Measurements from ENCODE around the gene DNAJB2.

DNA sequence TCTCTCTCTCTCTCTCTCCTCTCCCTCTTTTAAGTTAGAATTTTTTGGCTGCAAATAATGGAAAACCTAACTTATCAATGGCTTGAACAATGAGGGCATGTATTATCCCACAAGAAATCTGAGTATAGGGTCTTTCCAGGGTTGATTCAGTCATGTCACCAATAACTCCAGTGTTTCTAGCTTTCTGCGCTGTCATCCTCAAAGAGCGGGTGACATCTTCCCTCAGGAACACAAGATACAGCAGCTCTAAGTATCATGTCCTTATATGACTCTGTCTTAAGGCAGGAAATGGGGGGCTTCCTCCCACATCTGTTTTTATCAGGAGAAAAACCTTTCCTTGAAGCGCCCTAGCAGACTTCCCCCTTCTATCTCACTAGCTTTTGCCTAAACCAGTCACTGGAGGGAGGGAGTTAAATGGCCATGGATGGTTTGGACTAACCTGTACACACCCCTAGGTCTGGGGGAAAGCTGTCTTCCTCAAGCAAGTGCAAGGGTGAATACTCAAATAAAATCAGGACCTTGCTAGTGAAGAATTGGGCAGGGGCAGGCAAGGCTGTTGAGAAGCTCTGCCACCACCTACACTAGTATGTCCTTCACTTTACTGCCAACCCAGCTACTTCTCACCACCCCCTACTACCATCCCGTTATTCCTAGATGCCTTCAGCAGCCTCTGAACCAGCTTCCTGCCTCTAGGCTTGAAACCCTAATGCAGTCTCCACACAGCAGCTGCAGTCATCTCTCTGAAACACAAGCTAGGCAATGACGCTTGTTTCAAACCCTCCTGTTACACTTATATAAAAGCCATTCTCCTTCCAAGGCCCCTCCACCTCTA lies 17.9 kb upstream of the DNAJB2 start:
- TF ChIP-seq CTCF (IDR thresholded peaks at IDR 0.05) (no peak), ZFX (IDR thresholded peaks at IDR 0.05; ENCODE audit: borderline replicate concordance) (no peak)
